Mononuclear cell (primary cell): Measurements from ENCODE around the gene PHF20. TPM values are rescaled to one million over a fixed set of nuclear protein-coding genes. Genes with fewer than 3 reads are reported as not detected.
"Not testable (repeated sequence)": the region's sequence is repeated elsewhere in the genome, so short reads cannot be mapped to it uniquely, and the experiment has no call there.

Experiments
- H3K27me3 ChIP-seq: 2 replicates; pipeline ENCODE4 v1.6.0; 2011; ENCODE audit warnings: low read length, control low read depth; ENCODE audit not compliant: insufficient read depth
- H3K4me1 ChIP-seq: 2 replicates; pipeline ENCODE4 v1.5.1; 2011; ENCODE audit warnings: mild to moderate bottlenecking, low read length, control low read depth; ENCODE audit not compliant: insufficient read depth
- H3K4me3 ChIP-seq: 2 replicates; pipeline ENCODE4 v1.5.1; 2011; ENCODE audit warnings: mild to moderate bottlenecking, low read length, moderate library complexity
- H3K9me3 ChIP-seq: 2 replicates; pipeline ENCODE4 v1.5.1; 2011; ENCODE audit warnings: low read depth, mild to moderate bottlenecking, control low read depth, low read length
- total RNA-seq: library from RNA; depleted of rRNA; stranded (reverse); fragments of >200 nt; gene quantifications from one replicate; pipeline ENCODE4 v1.2.3, GENCODE V29; 2012

PHF20 gene
- total RNA-seq, 1 donor: 103 TPM

GRCh38 chr20:35893942-35894341, 122.1 kb downstream of the PHF20 start:
- no peaks in the 10 kb centered on the region for H3K9me3 ChIP-seq
- peaks cover 5% of the 10 kb centered on the region for H3K4me1 ChIP-seq
- no peak overlapping the region for H3K4me3 ChIP-seq
- H3K27me3 ChIP-seq: no peaks in the 10 kb centered on the region

DNA sequence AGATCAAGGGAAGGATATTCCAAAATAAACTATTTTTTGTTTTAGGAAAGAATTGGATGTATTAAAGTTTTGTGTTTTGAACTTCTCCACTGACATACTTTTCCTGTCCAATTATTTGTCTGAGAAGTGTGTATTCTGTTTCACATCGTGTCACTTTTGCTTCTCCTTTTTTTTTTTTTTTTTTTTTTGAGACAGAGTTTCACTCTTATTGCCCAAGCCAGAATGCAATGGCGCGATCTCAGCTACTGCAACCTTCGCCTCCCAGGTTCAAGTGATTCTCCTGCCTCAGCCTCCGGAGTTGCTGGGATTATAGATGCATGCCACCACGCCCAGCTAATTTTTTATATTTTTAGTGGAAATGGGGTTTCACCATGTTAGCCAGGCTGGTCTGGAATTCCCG, 123.7 kb downstream of the PHF20 start:
- H3K27me3 ChIP-seq, H3K4me3 ChIP-seq, H3K9me3 ChIP-seq, H3K4me1 ChIP-seq: not testable (repeated sequence)

- Histone ChIP-seq H3K27me3 (no peaks in the 10 kb centered on the region), H3K4me1 (peaks cover 5% of the 10 kb centered on the region), H3K4me3 (no peak overlapping the region), H3K9me3 (no peaks in the 10 kb centered on the region)
Measured at GRCh38 chr20:35899064-35899463, 127.2 kb downstream of the PHF20 start.

DNA sequence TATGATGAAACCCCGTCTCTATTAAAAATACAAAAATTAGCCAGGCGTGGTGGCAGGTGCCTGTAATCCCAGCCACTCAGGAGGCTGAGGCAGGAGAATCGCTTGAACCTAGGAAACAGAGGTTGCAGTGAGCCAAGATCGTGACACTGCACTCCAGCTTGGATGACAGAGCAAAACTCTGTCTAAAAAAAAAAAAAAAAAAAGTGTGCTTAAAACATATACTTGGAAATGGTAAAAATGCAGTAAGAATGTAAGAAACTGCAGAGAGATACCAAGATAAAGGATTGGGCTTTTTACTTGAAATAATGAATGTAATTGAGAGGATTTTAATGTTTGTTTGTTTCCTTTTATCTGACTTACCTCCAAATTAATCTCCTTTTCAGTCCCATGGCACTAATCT, 129.4 kb downstream of the PHF20 start:
- not testable (repeated sequence) for H3K27me3 ChIP-seq, H3K4me1 ChIP-seq, H3K9me3 ChIP-seq, H3K4me3 ChIP-seq

DNA sequence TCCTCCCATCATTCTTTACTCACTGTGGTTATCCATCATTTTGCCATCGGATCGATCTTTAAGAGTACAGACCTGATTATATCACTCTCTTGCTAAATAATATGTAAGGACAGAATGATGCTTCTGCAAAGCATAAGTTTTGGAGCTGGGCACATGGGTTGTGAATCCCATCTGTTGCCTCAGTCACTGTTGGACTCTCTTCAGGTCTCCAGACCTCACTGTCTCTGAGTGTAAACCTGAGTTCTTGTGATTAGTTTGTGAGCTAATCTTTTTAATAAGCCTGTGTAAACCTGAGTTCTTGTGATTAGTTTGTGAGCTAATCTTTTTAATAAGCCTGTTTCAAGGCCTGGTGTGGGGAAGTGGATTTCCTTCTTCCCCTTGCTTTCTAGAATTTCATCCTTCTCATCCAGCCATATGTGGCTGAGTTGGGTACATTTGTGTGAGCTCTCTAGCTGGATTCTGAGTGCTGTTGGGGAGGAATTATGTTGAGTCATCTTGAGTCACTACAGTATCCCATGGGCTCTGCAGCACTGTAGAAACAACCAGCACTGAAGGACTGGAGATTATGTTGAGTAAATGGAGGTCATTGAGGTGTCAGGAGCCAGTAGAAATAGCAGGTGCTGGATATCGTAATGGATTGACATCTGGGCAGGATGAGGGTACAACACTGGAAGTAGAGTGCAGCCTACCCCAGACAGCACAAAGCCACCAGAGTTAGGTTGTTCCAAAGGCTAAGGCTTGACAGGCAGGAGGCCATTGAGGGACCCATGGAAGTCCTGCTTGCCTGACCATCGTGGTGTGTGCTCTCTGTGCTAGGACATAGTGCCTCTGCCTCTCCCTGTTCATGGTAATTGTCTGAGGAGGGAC, 130.1 kb downstream of the PHF20 start:
- Histone ChIP-seq H3K4me1 (no peaks in the 10 kb centered on the region), H3K4me3 (no peak overlapping the region), H3K27me3 (no peaks in the 10 kb centered on the region), H3K9me3 (no peaks in the 10 kb centered on the region)

DNA sequence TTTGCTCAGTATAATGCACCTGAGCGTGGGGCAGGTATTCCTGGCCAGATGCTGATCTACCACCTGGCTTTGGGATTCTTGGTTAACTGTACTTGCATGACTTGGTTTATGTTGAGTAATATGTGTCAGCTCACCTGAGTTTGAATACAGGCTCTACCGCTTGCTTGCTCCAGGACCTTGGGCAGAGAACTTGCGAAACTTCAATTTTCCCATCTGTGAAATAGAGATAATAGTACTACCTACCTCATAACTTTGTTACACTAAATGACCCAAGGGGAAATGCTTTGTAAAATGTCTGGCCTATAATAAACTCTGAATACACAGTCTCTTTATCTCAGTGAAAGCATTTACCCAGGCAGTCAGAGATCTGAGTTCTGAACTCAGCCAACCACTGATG, 130.7 kb downstream of the PHF20 start:
- H3K4me3 ChIP-seq: no peak overlapping the region
- no peaks in the 10 kb centered on the region for H3K27me3 ChIP-seq
- H3K4me1 ChIP-seq: no peaks in the 10 kb centered on the region
- H3K9me3 ChIP-seq: no peaks in the 10 kb centered on the region

DNA sequence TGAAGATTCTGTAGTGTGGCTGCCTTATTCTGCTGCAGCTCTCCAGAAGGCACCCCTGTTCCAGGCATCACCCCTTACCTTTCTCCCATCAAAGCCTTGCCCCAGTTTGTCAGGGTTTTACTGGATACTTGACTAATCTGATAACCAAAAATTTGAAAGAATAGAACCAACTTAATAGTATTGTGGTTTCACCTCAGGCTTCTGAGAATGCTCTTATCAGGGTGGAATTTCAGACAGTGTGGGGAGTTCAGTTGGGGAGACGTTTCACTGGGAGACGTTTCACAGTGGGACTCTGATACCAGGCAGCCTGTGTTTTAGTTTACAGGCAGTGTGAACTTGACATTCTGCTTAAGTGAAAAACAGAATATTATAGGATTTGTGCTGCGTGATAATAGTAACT, 132.0 kb downstream of the PHF20 start:
- Histone ChIP-seq H3K4me1 (no peaks in the 10 kb centered on the region), H3K9me3 (no peaks in the 10 kb centered on the region), H3K27me3 (no peaks in the 10 kb centered on the region), H3K4me3 (no peak overlapping the region)

GRCh38 chr20:35904982-35905663, 133.3 kb downstream of the PHF20 start:
- no peaks in the 10 kb centered on the region for H3K9me3 ChIP-seq
- H3K4me3 ChIP-seq: no peak overlapping the region
- no peaks in the 10 kb centered on the region for H3K4me1 ChIP-seq
- H3K27me3 ChIP-seq: no peaks in the 10 kb centered on the region

- Histone ChIP-seq H3K4me3 (no peak overlapping the region), H3K27me3 (no peaks in the 10 kb centered on the region), H3K9me3 (no peaks in the 10 kb centered on the region)
Measured at GRCh38 chr20:35907017-35907701, 135.3 kb downstream of the PHF20 start.

GRCh38 chr20:35908007-35908406, 136.2 kb downstream of the PHF20 start:
- no peaks in the 10 kb centered on the region for H3K27me3 ChIP-seq
- no peaks in the 10 kb centered on the region for H3K4me1 ChIP-seq
- no peak overlapping the region for H3K4me3 ChIP-seq
- H3K9me3 ChIP-seq: no peaks in the 10 kb centered on the region

More at GRCh38 chr20:35907017-35907701, 135.3 kb downstream of the PHF20 start:
- H3K4me1 ChIP-seq: no peaks in the 10 kb centered on the region

GRCh38 chr20:35909176-35909575, 137.4 kb downstream of the PHF20 start:
- H3K27me3 ChIP-seq: no peaks in the 10 kb centered on the region
- H3K4me1 ChIP-seq: no peaks in the 10 kb centered on the region
- no peak overlapping the region for H3K4me3 ChIP-seq
- H3K9me3 ChIP-seq: no peaks in the 10 kb centered on the region

GRCh38 chr20:35909796-35910195, 138.0 kb downstream of the PHF20 start:
- Histone ChIP-seq H3K27me3 (no peaks in the 10 kb centered on the region), H3K4me1 (no peaks in the 10 kb centered on the region), H3K9me3 (no peaks in the 10 kb centered on the region), H3K4me3 (no peak overlapping the region)

- Histone ChIP-seq H3K4me3 (no peak overlapping the region), H3K9me3 (no peaks in the 10 kb centered on the region), H3K4me1 (no peaks in the 10 kb centered on the region), H3K27me3 (no peaks in the 10 kb centered on the region)
Measured at GRCh38 chr20:35910254-35910653, 138.4 kb downstream of the PHF20 start.

- no peaks in the 10 kb centered on the region for H3K9me3 ChIP-seq
- H3K4me1 ChIP-seq: no peaks in the 10 kb centered on the region
- no peaks in the 10 kb centered on the region for H3K27me3 ChIP-seq
- H3K4me3 ChIP-seq: no peak overlapping the region
Measured at GRCh38 chr20:35912881-35913280, 141.1 kb downstream of the PHF20 start.

- Histone ChIP-seq H3K27me3 (no peaks in the 10 kb centered on the region), H3K9me3 (no peaks in the 10 kb centered on the region)
Measured at GRCh38 chr20:35917077-35917476, 145.3 kb downstream of the PHF20 start.

More at GRCh38 chr20:35917077-35917476, 145.3 kb downstream of the PHF20 start:
- H3K4me3 ChIP-seq: no peak overlapping the region
- no peaks in the 10 kb centered on the region for H3K4me1 ChIP-seq
